GM19193 (cell line): ENCODE measurements around the gene UTS2B.

Experiments used
- POLR2A ChIP-seq: IDR thresholded peaks from 4 replicates; pipeline ENCODE4 v1.6.1; 2011; ENCODE audit not compliant: insufficient read depth, insufficient read length; ENCODE audit errors: extremely low read depth

Gene UTS2B

DNA sequence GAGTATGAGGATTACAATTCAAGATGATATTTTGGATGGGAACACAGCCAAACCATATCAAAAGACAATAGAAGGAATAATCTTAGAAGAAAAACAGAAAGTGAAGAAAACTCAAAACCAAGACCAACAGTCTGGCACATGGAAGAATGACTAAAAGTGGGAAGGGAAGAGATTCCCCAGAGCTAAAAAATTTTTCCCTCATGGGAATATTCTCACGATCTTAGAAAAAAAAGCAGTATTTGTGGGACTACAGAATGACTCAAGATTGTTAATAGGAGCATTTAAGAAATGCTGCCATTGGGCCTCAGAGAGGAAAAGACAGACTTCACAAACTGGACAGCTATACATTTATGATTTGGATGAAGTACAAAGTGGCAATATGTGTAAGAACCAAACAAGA is 113.0 kb downstream of the UTS2B start:
- TF ChIP-seq POLR2A, result no peak
